ENCODE results near the gene RAP1B. TPM values are rescaled to one million over a fixed set of nuclear protein-coding genes. Genes with fewer than 3 reads are reported as not detected.

RAP1B gene
- total and polyA plus RNA-seq, 2 of the 13 experiments (the other 11 are each of a cell fraction or from before 2014, with no cell fraction given): 71.1 to 92.7 TPM

DNA sequence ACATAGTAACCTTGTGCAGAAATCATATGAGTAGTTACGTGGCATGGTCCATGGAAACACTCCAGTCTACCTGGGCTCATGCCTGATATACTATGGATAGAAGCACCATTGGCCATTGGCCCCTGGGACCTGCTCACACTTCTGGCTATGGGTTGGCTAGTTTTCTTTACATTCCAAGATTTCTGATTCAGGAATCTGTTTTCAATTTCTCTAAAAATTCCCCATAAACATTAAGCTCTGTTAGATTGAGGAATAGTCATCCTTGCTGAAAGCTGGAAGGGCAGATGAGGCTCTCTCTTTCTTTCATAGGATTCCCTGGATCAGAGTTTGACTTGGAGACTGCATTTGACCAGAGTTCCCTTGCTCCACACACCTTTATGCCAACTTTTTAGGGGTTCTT lies 37.3 kb upstream of the RAP1B start (continued):
- TF ChIP-seq ZNF704 (CRISPR knock-in tag; IDR thresholded peaks at IDR 0.05; ENCODE audit: borderline replicate concordance) (no peak), ZNF780A (CRISPR knock-in tag; IDR thresholded peaks at IDR 0.05) (no peak), ZGPAT (CRISPR knock-in tag; IDR thresholded peaks at IDR 0.05) (no peak), MATR3 (CRISPR knock-in tag; IDR thresholded peaks at IDR 0.05) (no peak), ZNF337 (CRISPR knock-in tag; IDR thresholded peaks at IDR 0.05; ENCODE audit: borderline replicate concordance, low read depth) (no peak), DMAP1 (CRISPR knock-in tag; IDR thresholded peaks at IDR 0.05) (no peak), HOXA7 (CRISPR knock-in tag; IDR thresholded peaks at IDR 0.05) (no peak)

- H2AFZ ChIP-seq (ENCODE audit: low read length): no peak overlapping the region
- no peak overlapping the region for H3K4me2 ChIP-seq (ENCODE audit: low read depth, low read length)
- DNase-seq (ENCODE audit: low spot score): no peak
- intact Hi-C loops (cut with micrococcal nuclease; ENCODE audit: unreplicated experiment): no loop called here
- no peak for FAIRE-seq
- H3K4me1 ChIP-seq (ENCODE audit: insufficient read depth, low read length): no peaks in the 10 kb centered on the region
- ATAC-seq: no peak
- H3K9me3 ChIP-seq (ENCODE audit: low read length): no peaks in the 10 kb centered on the region
- no peaks in the 10 kb centered on the region for H3K79me2 ChIP-seq (ENCODE audit: insufficient read depth, low read length)
- in situ Hi-C loops (cut with HindIII; ENCODE audit: extremely low pct_ligation_motif_present, low pct_unique_long_range_greater_than_20kb): no loop called here
- 0% methylated on average over 1 of the region's 1 CpG for WGBS (ENCODE audit: low lambda C conversion rate)
- no peak overlapping the region for H3K27ac ChIP-seq (ENCODE audit: extremely low read length, insufficient read depth, low read length)
- ChIA-PET POLR2A (no interaction called here), CTCF (ENCODE audit: low intra/inter-chr PET ratio, low total read pairs) (no interaction called here)
- no peak overlapping the region for H3K9ac ChIP-seq (ENCODE audit: insufficient read depth, low read depth, low read length)
- no peaks in the 10 kb centered on the region for H4K20me1 ChIP-seq (ENCODE audit: insufficient read depth, low read length)
- H3K4me3 ChIP-seq (replicated peaks in 1 of 3; ENCODE audit: insufficient read depth in 1 of 3, low read depth in 2 of 3, low read length in 3 of 3): no peak overlapping the region
- H3K27me3 ChIP-seq (ENCODE audit: control insufficient read depth in 1 of 2, insufficient read depth in 2 of 2, low read length in 2 of 2): no peaks in the 10 kb centered on the region
- no TSS peak for BruUV-seq (replicated peaks)
- no peaks in the 10 kb centered on the region for H3K36me3 ChIP-seq (replicated peaks in 1 of 2; ENCODE audit: control insufficient read depth in 1 of 2, insufficient read depth in 2 of 2, low read length in 2 of 2)
- TF ChIP-seq ZNF839 (CRISPR knock-in tag; IDR thresholded peaks at IDR 0.05; ENCODE audit: borderline replicate concordance): no peak
- TF ChIP-seq TAF15 (IDR thresholded peaks at IDR 0.05; ENCODE audit: low read depth, low read length, poor library complexity, severe bottlenecking): no peak
- TF ChIP-seq, protein P1, sequence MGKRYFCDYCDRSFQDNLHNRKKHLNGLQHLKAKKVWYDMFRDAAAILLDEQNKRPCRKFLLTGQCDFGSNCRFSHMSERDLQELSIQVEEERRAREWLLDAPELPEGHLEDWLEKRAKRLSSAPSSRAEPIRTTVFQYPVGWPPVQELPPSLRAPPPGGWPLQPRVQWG (CRISPR knock-in tag; IDR thresholded peaks at IDR 0.05; ENCODE audit: borderline replicate concordance, low read depth): no peak
- no peak for TF ChIP-seq ZNF142 (CRISPR knock-in tag; IDR thresholded peaks at IDR 0.05)
These were observed 32.8 kb upstream of the RAP1B start for GRCh38 chr12:68577949-68578348.

All from HepG2 (cell line).